NCI-H2196 treated with DMSO at 0.1 percent for 48 hours (cell line): ENCODE measurements around the gene PTPN7.
"Not testable (repeated sequence)": the region's sequence is repeated elsewhere in the genome, so short reads cannot be mapped to it uniquely, and the experiment has no call there.

Experiments used
- DNase-seq: peaks from one replicate; lab custom pipeline; 2025; ENCODE audit not compliant: unreplicated experiment; lab: John Stamatoyannopoulos, UW

Gene PTPN7

GRCh38 chr1:202167054-202167453, 6.7 kb upstream of the PTPN7 start:
- not testable (repeated sequence) for DNase-seq

- no peak for DNase-seq
These were observed 5.8 kb upstream of the PTPN7 start for GRCh38 chr1:202165942-202166843.

DNA sequence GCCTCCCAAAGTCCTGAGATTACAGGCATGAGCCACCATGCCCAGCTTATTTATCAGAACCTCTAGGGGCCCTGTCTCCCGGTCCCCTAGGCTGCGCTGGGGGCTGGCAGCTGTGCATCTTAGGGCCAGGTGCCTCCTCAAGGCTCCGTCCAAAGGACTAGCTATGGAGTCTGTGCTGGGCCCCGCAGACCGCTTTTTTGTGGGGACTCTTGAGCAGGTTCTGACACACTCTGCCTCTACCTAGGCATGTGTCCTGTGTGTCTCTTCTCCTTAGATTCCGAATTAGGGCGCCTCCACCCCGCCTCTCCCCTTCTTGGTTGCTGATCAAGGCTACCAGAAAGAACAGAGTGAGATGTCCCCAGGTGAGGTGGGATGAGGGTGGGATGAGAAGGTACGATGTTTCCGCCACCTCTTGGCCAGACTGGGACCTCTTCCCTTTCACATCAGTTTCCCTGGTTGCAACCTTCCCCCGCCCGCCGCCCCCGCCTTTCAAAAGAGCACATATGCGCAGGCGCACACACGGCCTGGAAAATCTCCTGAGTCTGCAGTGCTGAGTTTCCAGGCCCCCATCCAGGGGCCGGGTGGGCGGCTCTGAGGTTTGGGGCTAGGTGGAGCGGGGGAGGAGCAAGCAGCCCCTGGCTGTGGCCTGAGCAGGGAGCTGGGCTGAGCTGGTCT, 5.0 kb upstream of the PTPN7 start:
- DNase-seq, result no peak

- DNase-seq, result no peak
These were observed 4.1 kb upstream of the PTPN7 start for GRCh38 chr1:202164271-202165037.

- DNase-seq, result no peak
These were observed 3.2 kb upstream of the PTPN7 start for GRCh38 chr1:202163281-202164270.

- no peak for DNase-seq
These were observed 2.2 kb upstream of the PTPN7 start for GRCh38 chr1:202162418-202163280.

GRCh38 chr1:202162047-202162417, 1.6 kb upstream of the PTPN7 start:
- no peak for DNase-seq

- no peak for DNase-seq
These were observed 997 bp upstream of the PTPN7 start for GRCh38 chr1:202161151-202162046.

- no peak for DNase-seq
These were observed 649 bp downstream of the PTPN7 start for GRCh38 chr1:202159534-202160371.

DNA sequence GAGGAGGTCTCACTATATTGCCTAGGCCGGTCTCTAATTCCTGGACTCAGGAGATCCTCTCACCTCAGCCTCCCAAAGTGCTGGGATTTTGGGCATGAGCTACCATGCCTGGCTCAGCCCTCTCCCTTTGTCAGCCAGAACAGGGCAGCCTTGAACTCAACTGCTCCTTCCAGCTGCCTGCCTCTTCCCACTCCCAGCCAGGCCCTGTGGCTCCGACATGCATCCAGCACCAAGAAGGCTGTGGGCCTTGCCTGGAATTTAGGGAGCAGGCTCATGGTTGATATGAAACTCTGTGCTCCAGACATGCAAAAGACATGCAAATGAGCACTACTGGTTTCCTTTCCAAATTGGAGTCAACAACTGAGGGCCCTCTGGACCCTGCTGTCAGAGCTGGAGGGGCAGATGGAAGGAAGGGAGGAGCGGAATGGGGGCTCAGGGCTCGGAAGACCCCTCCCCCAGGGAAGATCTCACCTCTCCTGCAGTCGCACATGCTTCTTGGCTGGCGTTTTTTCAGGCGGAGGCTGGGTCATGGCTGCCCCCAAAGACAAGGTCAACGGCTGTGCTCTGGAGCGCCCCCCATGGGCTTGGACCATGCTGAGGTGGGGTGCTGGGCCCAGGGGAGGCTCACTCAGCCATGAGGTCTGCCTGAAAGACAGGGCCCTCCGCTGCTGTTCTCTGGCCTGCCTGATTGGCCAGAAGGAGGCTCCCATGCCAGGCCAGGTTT, 1.4 kb downstream of the PTPN7 start:
- no peak for DNase-seq

DNA sequence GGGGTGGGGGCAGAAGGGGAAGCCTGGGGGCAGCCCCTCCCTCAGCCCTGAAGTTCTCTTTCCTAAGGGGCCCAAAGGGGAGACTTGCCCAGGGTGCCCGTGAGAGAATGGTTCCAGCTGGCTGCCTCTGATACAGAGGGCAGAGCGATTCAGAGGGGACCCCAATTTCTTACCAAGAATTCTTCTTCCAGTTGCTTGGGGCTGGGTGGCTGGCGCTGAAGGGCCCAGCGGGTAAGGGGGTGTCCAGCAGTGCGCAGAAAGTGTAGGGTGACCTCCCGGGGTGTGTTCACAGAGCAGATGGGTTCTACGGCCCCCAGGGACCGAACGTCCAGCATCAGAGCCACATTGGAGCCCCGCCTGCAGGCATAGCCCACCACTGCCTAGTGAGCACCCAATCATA, 2.5 kb downstream of the PTPN7 start:
- DNase-seq, result no peak

- no peak for DNase-seq
These were observed 3.8 kb downstream of the PTPN7 start for GRCh38 chr1:202156590-202156989.

DNA sequence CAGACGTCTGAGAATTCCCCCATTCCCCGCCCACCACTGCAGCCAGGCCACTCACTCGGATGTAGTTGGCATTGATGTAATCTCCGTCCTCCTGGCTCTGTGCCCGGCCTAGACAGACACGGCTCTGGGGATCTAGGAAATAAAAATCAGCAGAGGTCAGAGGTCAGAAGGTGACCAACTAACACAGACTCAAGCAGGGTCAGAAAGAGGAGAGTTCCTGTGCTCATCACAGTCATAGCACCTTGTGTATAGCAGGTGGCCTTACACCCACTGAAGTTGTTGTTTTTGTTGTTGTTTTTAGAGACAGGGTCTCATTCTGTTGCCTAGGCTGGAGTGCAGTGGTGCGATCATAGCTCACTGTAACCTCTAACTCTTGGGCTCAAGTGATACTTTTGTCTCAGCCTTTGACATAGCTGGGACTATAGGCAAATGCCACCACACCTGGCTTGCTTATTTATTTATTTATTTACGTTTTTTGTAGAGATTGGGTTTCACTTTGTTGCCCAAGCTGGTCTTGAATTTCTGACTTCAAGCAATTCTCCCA, 4.9 kb downstream of the PTPN7 start:
- DNase-seq, result peak; percentile 64

GRCh38 chr1:202154766-202155477, 5.5 kb downstream of the PTPN7 start:
- DNase-seq, result peak; percentile 46

- DNase-seq, result no peak
These were observed 6.1 kb downstream of the PTPN7 start for GRCh38 chr1:202154148-202154765.

DNA sequence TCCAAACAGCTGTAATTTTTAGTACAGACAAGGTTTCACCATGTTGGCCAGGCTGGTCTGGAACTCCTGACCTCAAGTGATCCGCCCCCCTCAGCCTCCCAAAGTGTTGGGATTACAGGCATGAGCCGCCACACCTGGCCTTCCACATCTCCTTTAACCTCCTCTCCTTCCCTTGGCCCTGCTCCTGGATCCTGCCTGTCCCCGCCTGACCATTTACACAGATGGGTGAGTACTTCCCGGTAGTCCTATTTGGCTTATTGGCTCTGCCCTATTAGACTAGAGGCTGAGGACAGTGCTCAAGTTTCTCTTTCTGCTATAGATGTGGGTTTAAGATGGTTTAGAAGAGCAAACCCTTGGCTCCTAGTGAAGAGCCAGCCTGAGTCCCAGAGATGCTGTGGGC, 7.1 kb downstream of the PTPN7 start:
- no peak for DNase-seq
